Lower lobe of right lung (tissue), 2 donors: Measurements from ENCODE around the gene PLCL1. TPM values are rescaled to one million over a fixed set of nuclear protein-coding genes. Genes with fewer than 3 reads are reported as not detected.

Experiments
- ATAC-seq, 2 donors: fragments of 200-7000 bp; cut with Tn5 transposase; one replicate each; pipeline ENCODE4 v1.9.1; 2020 to 2022; ENCODE audit warnings: mild to moderate bottlenecking in 2 of 2, moderate library complexity in 2 of 2
- DNase-seq: peaks from one replicate; pipeline ENCODE4 v3.0.0-alpha.2; 2020
- H3K27ac ChIP-seq: fragments of 200-600 bp; one replicate; pipeline ENCODE4 v1.8.0; 2022
- H3K27me3 ChIP-seq: fragments of 200-600 bp; one replicate; pipeline ENCODE4 v1.8.0; 2022; ENCODE audit warnings: low read depth
- H3K36me3 ChIP-seq: fragments of 200-600 bp; one replicate; pipeline ENCODE4 v1.8.0; 2022; ENCODE audit warnings: mild to moderate bottlenecking
- H3K4me1 ChIP-seq: fragments of 200-600 bp; one replicate; pipeline ENCODE4 v1.8.0; 2022
- H3K4me3 ChIP-seq: fragments of 200-600 bp; one replicate; pipeline ENCODE4 v1.8.0; 2022; ENCODE audit warnings: mild to moderate bottlenecking
- H3K9me3 ChIP-seq: fragments of 200-600 bp; one replicate; pipeline ENCODE4 v1.8.0; 2022
- CTCF ChIP-seq: fragments of 200-600 bp; IDR thresholded peaks from one replicate; pipeline ENCODE4 v1.8.0; 2022; ENCODE audit warnings: antibody characterized with exemption, mild to moderate bottlenecking
- intact Hi-C: fragments of 100-400 bp; cut with DNase I; formaldehyde crosslinking; loops from one replicate; pipeline ENCODE4 v1.11.0; 2022
- total RNA-seq: library from RNA; stranded (reverse); fragmentation: NEBNext Ultra II Directional; extraction: Animal tissue kit (Norgen Biotek cat#: 25700); gene quantifications from one replicate; pipeline ENCODE4 v1.2.1, GENCODE V29; 2021
- donor health status: DM: no; HTN: yes; CAD: no; lungs with severe emphysema.

PLCL1 gene
- total RNA-seq, 1 donor from 2014 or later = 6.3 TPM

GRCh38 chr2:197779261-197779660, 25.1 kb upstream of the PLCL1 start:
- no peaks in the 10 kb centered on the region for H3K27me3 ChIP-seq
- no peaks in the 10 kb centered on the region for H3K36me3 ChIP-seq
- intact Hi-C loops = loop anchor here (10.0 kb wide), 1 partner anchor 274 kb away; the partner anchor contains the start of gene HSPE1
- no peaks in the 10 kb centered on the region for H3K4me1 ChIP-seq
- no peak overlapping the region for H3K27ac ChIP-seq
- no peak for TF ChIP-seq CTCF
- ATAC-seq (no peak), DNase-seq (no peak)
- no peaks in the 10 kb centered on the region for H3K9me3 ChIP-seq
- no peak overlapping the region for H3K4me3 ChIP-seq

GRCh38 chr2:197782126-197782525, 22.3 kb upstream of the PLCL1 start:
- peaks cover 11% of the 10 kb centered on the region for H3K4me1 ChIP-seq
- H3K27me3 ChIP-seq = peaks cover 18% of the 10 kb centered on the region
- ATAC-seq (no peak), DNase-seq (no peak)
- no peak for TF ChIP-seq CTCF
- intact Hi-C loops = no loop called here
- no peak overlapping the region for H3K27ac ChIP-seq
- H3K36me3 ChIP-seq = no peaks in the 10 kb centered on the region
- H3K4me3 ChIP-seq = no peak overlapping the region
- no peaks in the 10 kb centered on the region for H3K9me3 ChIP-seq

- ATAC-seq (peak; percentile 26 to 37), DNase-seq (no peak)
- Histone ChIP-seq H3K9me3 (no peaks in the 10 kb centered on the region), H3K4me3 (peak within 1 kb of the TSS; percentile 53), H3K27ac (no peak within 1 kb of the TSS), H3K4me1 (peaks cover 11% of the 10 kb centered on the region), H3K36me3 (no peaks in the 10 kb centered on the region), H3K27me3 (peaks cover 28% of the 10 kb centered on the region)
- intact Hi-C loops = no loop called here
- no peak for TF ChIP-seq CTCF
Observed at GRCh38 chr2:197784956-197785941, 19.1 kb upstream of the PLCL1 start, which contains the start of gene BOLL. TSS of gene BOLL (minus strand) at chr2:197785319. CDS start at chr2:197781850, 3,469 bp downstream.

- DNase-seq (peak; percentile 59), ATAC-seq (peak; percentile 83 to 85)
- peak; percentile 71 for TF ChIP-seq CTCF
- intact Hi-C loops = no loop called here
- Histone ChIP-seq H3K27me3 (peaks cover 28% of the 10 kb centered on the region), H3K27ac (no peak overlapping the region), H3K36me3 (no peaks in the 10 kb centered on the region), H3K9me3 (no peaks in the 10 kb centered on the region), H3K4me1 (peaks cover 11% of the 10 kb centered on the region), H3K4me3 (peak overlapping the region; percentile 53)
Observed at GRCh38 chr2:197786010-197786877, 18.1 kb upstream of the PLCL1 start.

- ATAC-seq (no peak), DNase-seq (no peak)
- H3K36me3 ChIP-seq = no peaks in the 10 kb centered on the region
- no peaks in the 10 kb centered on the region for H3K9me3 ChIP-seq
- no peaks in the 10 kb centered on the region for H3K27me3 ChIP-seq
- no peak for TF ChIP-seq CTCF
- intact Hi-C loops = no loop called here
- no peak overlapping the region for H3K4me3 ChIP-seq
- no peak overlapping the region for H3K27ac ChIP-seq
- H3K4me1 ChIP-seq = no peaks in the 10 kb centered on the region
Observed at GRCh38 chr2:197793456-197793855, 10.9 kb upstream of the PLCL1 start.
